ENCODE measurements around the gene GNAO1.

Gene GNAO1

DNA sequence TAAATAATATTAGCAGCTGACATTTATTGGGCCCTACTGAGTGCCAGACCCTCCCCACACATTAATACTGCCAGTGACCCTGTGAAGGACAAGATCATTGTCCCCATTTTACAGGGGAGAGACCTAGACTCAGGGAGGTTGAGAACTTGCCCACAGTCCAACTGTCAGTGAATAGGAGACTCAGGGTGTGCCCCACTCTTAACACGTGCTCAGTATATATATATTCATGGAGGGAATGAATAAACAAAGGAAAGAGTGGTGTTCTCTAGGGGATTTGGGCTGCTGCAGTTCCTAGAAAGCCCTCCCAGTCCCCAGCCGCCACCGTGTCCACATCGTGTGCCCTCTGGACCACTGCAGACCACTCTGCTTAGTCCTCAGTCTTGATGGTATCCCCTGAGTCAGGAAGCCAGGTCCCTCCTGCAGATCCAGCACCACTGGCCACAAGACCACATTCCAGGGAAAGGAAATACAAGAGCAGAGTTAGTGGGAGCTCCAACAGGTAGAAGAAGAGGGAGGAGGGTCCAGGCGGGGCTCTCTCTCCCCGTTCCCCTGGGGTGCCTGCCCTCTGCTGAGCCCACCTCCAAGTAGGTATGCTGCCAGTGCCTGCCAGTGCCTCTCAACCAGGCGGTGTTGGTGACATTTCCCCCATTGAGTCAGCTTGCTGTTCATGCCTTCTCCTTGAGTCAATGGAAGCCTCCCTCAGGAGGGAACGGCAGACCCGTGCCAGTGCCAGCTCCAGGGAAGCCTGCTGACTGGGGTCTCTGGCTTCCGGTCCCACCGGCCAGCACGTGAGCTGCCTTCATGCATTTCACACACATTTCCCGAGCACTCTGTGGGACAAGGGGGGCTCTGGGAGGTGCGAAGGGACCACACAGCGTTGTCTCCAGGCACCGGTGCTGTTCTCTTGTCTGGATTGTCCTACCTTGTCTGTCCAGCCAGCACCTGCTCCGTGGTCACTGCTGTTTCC, 75.6 kb downstream of the GNAO1 start:
- peak; percentile 53 for DNase-seq

DNA sequence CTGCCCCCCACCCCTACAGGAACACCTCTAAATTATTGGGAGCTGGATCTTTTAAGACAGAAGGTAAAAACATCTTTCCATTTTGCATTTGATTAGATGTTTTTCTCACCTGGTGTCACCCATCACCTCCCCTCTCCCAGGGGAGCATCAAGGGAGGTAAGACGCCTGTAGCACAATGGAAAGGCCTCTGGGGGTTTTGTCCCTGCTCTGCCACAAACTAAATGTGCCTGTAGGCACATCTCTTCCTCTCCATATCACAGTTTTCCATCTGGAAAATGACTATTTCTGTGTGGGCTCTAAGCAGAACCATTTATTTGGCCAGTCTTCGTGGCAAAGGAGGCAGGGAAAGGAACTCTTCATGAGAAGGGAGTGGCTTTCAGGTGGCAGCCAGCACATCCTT, 76.6 kb downstream of the GNAO1 start:
- DNase-seq = peak; percentile 27

DNA sequence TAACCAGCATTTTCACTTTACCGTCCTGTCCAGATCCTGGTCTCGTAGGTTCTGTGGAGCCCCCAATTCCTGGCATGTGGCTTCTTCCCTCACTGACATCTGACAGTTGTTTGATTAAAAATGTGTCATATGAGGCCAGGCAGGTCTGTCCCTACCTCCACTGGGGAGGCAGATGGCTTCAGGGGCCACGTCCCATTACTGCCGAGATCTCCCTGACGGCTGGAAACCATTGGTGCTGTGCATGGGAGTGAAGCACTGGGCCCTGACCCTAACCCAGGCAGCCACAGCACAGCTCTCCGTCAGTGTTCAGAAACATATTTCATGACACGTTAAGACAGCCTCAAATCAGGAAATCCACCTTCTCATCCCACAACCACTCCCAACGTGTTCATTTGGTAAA, 77.5 kb downstream of the GNAO1 start:
- DNase-seq = no peak

DNA sequence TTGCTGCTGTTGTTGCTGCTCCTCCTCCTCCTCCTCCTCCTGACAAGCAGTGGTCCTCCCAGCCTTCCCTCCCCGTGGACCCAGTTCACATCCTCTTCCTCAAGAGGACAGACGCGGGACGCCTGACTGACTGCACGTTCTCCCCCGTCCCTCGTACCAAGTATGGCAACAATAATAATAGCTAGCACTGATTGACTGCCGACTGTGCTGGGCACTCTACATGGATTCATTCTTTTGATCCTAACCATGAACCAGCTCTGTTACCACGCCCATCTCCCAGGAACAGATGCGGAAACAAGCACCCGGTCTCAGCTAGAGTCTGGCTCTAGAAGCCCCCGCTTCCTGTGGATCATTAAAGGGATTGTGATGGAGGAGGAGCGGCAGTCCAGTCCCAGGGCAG, 78.0 kb downstream of the GNAO1 start:
- no peak for DNase-seq

DNA sequence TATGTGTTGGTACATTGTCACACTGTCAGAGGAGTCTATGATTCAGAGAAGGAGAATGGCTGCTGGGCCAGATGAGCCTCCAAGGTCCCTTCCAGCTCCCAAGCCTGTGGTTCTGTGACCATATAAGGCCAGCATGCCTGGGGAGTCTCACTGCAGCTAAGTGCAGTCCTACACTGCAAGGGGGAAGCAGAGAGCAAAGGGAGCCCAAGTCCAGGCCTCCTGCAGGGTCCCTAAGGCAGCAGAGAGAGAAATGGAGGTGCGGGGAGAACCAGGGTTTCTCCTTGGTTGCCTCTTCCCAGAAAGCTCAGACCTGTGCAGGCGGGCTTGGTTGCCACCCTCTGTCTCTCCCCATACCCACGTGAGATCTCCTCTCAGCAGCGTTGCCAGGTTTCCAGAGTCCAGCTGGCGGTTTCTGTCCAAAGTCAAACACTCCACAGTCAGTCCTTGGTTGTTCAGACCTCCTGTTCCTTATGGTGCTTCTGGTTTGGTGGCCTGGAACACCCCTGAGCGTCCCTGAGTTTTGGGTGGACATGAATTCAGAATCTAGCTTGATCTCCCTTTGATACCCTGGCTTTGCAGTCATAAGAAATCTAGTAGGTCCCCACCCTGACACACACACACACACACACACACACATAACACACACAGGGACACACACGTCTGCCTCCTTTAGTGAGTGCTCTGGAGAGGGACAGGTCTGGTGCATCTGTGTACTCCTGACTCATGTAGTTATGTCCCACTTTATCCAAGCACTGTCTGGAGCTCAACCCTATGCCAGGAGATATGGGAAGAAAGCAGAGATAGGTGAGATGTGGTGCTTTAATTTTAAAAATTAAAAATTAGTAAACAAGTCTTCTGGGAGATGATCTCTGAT, 78.8 kb downstream of the GNAO1 start:
- peak; percentile 96 for DNase-seq

DNA sequence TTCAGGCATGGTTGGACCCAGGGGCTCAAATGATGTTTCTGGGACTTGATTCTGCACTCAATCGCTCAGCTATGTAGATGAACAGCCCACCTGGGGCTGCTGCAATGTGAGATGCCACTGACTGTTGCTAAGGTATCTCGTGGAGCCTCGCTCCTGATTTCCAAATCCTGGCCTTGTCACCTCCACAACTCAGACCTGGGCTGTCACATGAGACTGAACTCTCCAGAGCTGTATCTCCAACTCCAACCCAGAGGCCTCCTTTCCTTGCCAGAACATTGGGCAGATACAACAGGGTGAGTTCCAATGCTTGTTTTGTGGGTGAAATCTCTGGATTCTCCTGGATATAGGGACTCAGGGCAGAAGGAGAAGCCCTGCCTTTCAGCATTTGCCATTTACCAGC, 79.5 kb downstream of the GNAO1 start:
- DNase-seq = peak; percentile 19

DNA sequence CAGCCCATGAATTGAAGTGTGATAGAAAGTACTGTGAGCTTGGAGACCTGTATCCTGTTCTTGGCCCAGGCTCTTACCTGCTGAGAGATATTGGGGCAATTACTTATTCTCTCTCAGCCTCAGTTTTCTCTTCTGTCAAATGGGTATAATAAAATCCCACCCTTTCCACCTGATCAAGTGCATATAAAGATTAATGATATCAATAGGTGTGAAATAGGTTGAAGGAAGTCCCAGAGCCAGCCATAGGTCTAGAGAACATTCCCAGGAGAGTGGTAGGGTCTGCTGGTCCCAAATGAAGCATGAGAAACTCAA, 81.2 kb downstream of the GNAO1 start:
- no peak for DNase-seq

DNA sequence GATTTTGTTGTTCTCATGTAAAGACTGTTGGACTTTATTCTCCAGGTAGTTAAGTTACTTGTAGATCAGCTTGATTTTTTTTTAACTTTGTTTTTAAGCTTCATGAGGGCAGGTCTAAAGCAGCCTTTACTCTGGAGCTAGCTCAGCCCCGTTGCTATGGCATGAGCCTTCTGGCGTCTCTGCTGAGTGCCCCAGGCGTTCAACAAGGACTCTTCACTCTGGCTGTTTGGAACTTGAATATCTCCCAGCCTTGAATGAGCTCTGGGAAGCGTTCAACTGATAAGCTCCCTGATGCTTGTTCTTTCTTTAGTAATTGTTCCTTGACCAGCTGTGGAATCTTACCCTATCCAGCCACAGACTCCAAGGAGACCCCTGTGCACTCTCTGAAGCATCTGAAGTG, 82.3 kb downstream of the GNAO1 start:
- no peak for DNase-seq

DNA sequence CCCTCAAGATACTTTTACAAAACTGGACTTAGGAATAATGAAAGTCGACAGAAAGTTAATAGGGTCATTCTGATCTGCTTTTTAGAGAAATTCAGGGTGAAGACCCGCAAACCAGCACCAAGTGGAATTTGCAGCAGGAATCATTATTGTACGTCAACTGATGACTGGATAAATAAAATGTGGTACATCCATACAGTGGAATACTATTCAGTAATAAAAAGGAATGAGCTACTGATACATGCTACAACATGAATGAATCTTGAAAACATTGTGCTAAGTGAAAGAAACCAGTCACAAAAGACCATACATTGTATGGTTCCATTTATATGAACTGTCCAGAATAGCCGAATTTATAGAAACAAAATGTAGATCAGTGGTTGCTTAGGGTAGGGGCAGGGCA, 83.1 kb downstream of the GNAO1 start:
- DNase-seq = no peak

DNA sequence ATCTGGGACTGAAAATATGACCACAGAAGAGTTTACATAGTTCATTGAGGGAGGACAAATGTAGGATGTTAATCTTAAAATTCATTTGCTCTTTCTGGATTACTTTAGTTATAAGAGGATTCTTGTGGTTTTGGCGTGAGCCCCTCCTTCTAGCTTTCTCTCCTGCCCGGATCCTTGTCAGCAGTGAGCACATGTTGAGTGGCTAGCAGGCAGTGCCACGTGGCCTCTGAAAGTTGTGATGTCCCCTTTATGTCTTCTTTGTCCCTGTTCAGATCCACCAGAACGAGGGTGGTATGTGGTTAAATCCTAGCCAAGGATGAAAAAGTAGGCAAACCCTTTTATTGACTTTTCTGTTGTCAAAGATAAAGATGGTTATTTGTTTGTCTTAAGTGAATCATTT, 83.8 kb downstream of the GNAO1 start:
- DNase-seq = no peak

DNA sequence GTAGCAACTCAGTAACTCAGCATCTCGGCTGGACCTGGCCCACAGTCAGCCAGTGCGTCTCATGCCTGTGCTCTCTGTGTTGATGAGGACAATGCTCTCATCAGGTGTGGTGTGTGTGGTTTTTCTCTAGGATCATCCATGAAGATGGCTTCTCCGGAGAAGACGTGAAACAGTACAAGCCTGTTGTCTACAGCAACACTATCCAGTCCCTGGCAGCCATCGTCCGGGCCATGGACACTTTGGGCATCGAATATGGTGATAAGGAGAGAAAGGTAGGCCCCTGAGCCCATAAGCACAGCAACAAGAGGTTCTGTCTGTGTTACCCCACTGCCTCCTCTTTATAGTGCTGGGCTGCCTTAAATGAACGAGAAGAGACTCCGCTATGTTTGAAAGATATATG, 84.5 kb downstream of the GNAO1 start:
- DNase-seq = no peak

DNA sequence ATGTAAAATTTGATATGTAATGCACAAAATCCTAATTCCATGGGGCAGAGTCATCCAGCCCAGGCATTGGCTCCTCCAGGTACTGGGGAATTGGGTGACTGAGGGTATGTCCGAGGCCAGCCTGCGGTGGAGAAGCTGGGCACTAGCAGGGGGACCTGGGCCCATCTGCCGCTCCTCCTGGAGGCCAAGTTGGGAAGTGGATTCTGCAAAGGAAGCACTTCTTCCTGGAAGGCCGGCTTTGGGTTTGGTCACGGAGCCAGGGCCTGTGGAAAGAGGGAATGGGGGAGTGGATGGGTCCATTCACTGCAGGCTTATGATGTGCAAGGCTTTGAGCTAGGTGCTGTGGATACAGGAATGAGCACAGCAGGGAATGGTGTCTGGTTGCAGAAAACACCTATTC, 85.8 kb downstream of the GNAO1 start:
- DNase-seq = peak; percentile 79

DNA sequence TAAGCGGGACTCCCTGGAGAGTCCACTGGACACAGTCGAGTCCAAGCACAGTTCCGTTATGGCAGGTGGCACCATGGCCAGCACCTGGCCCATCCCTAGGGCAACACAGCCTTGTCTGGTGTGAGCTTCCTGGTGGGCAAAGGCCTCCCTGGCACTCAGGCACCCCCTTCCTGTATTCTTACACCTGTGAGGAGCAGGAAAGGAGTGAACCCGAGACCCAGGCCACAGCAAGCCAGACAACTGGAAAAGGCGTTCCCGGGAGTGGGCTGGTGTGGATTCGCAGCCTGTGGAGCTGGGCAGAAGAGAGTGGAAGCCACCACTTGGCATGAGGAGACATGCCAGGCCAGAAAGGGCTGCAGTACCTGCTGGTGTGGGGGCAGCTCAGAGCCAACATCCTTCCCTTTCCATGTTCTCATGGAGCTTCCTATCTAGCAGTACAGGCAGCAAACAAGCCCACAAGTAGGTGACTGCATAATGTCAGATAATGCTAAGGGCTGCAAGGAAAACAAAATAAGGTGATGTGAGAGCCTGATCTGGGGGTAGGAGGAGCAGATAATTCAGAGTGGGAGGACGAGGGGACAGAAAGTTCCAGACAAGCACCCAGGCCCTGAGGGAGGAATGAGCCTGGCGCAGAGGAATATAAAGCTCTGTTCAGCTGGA, 87.0 kb downstream of the GNAO1 start:
- no peak for DNase-seq

DNA sequence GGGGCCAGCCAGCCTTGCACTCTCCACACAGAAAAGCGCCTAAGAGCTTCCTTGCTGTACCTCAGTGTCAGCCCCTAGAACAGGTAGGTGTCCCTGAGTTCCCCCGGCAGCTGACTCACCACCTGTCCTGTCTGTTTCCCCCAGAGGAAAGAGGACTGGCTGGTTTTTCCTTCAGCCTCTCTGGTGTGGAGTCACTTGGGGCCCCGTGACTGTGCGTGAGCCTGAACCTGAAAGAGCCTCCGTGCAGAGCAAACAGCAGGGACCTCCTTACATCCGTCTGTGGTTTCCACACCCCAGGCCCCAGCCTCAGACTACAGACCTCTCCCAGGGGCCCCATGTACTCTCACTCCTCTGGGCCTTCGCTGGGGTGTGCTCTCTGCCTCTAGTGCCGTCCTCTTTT, 87.8 kb downstream of the GNAO1 start:
- peak; percentile 88 for DNase-seq

DNA sequence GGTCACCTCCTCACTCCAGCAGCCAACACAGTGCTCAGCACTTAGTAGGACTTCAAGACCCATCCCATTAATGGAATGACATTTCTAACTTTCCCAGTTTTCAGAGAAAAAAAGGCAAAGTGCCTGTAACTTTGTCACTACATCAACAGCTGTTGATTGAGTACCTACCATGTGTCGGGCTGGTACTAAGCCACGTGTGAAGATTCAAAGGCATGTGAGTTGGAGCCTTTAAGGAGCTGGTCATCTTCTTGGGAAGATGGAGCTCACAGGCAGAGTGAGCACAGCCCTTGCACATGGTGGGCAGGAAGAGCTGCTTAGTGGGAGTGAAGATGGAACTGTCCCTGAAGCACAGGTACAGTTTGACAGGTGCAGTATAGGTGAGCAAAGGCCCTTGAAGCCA, 88.6 kb downstream of the GNAO1 start:
- DNase-seq = no peak

DNA sequence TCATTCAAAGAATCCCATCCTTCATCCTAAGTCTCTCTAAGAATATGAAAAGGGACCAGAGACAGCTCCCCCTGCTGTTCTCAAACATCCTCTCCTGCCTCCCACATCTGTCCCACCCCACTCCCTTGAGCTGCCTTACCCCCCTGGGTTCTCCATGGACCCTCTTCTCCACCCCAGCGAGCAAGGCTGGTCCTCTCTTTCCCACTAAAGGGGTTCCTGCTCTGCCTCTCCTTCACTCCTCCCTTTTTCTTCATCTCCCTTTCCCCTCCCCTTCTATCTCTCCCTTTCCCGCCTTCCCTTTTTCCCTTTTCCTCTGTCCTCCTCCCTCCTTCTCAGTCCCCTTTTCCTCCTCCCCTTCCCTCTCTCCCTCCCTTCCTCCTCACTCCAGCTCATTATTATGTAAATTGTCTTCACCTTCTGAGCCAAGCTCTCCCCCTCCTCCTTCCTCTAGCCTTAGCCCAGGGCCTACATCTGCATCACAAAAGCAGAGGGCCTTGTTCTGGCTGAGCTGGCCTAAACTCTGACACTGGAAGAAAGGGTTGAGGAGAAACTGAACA, 90.0 kb downstream of the GNAO1 start:
- DNase-seq = peak; percentile 71

DNA sequence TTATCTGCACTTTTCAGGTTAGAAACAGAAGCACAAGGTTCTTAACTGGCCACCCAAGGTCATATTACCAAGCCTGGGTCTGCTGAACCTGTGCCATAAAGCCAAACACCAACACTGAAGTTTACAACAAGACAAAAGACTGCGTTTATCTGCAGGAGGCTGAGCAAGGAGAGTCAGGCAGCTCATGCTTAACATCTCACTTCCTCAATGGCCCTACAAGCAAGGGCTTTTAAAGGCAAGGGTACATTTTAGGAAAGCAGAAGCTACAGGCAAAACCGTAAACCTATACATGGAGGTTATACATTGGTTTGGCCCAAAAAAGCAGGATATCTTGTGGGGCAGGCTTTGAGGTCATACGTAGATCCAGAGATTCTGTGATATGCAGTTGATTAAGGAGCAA, 91.2 kb downstream of the GNAO1 start:
- DNase-seq = no peak

DNA sequence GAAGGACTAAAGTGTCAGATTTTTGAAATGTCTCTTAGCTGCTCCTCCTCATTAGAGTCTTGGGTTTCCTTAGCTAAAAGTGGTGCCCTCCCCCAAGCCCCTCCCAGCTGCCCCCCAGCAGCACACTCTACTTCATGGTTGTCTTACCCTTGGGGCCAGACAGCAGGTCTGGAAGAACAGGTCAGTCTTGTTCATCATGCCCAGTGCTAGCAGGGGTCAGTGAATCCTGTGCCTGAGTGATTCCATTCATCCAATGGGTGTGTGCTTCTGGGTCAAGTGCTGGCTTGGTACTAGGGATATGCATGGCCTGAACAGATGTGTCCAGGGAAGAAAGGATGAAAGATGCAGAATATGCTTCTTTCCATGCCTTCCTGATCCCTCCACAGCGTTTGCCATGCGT, 93.2 kb downstream of the GNAO1 start:
- no peak for DNase-seq

DNA sequence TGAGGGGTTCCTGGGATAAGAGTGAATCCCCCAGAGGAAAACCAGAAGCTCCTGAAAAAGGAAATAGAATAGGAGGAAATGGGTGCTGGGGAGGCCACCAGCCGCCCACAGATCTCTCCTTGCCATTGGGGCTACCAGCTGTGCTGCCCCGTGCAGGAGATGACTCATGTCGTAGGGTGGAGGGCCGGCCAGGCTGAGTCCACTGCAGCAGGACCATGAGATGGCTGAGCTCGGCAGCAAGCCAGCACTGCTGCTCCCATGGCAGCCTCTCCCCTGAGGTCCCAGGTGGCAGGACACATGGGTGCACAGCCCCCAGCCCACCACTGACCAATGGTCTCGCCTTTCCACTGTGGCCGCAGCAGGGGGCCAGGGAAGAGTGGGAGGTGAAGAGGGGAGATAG, 95.5 kb downstream of the GNAO1 start:
- no peak for DNase-seq

DNA sequence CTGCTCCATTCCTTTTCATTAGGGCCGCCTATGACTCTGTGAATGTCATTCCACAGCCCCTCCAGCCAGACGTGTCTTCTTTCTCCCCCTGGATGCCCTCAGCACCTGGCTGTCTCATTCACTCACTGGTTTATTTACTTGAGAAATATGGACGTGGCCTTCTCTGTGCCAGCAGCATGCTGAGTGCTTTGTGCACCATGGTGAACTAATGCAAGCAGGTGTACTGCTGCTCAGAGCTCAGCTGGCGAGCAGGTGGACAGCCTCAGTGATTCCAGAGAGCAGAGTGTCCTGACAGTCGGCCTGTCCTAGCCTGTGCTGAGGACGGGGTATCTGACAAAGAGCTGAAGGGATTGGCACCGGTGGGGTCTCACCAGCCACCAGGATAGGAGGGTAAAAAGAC, 96.7 kb downstream of the GNAO1 start:
- DNase-seq = no peak

DNA sequence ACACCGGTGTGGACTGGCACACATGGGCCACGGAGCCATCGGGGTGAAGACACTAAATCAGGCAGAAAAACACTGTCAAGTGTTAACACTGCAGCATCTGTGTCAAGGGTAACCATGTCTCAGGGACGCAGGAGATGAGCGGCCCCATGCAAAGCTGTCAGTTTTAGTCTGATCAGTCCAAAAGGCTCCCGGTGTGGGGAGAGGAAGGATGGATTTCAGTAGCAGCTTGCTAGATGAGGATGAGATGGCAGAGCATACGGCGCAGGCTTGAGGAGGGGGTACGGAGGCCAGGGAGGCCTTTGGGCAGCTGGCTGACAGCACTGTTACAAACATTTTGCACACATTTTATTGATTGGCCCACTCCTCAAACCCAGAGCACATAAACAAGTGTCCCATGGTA, 98.1 kb downstream of the GNAO1 start:
- DNase-seq = no peak

DNA sequence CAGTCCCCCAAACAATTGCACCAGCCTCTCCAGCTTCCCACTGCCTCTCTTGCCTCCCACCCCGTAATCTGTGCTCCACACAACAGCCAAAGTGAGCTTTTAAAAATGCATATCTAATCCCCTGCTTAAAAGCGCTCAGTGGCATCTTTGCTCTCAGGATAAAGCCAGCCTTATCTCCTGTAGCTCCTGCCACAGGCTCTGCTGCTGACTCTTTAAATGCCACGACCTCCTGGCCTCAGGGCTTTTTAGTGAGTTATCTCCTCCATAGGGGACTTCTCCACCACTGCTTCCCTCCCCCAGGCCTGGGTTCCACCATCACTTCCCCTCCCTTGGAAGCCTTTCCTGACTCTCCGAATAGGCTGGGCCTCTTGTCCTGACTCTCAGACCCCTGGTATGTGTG, 98.6 kb downstream of the GNAO1 start:
- peak; percentile 83 for DNase-seq

DNA sequence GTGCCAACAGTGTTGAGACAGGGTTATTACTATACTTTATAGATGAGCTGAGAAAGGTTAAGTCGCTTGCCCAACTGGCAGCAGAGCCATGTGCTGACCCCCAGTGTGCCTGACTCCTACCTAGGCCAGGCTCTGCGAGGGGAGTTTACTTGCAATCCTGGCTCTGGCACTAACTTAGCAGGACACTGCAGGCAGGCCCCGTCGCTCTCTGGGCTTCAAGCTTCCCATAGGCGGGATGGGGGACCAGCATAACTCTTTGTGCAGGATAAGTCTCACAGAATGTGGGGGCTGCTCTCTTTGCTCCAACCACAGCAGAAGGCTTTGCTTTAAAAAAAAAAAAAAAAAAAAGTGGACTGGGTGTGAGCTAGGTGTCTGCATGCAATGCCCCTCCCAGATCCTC, 102.7 kb downstream of the GNAO1 start:
- DNase-seq = no peak

Measured in islet precursor cell (in vitro differentiated cells).